Astrocyte of the cerebellum (primary cell): ENCODE measurements around the gene UBE2V1.

Source experiments
- DNase-seq: peaks from one replicate; pipeline ENCODE4 v3.0.0-alpha.2; 2011; ENCODE audit warnings: low read depth
- H3K4me3 ChIP-seq: 2 replicates; pipeline ENCODE4 v1.5.1; 2011; ENCODE audit warnings: mild to moderate bottlenecking, low read depth, low read length, moderate library complexity
- CTCF ChIP-seq: IDR thresholded peaks from 2 replicates; pipeline ENCODE4 v1.5.1; 2012; ENCODE audit warnings: low read length, low read depth, moderate library complexity, mild to moderate bottlenecking; ENCODE audit errors: missing control alignments
- in situ Hi-C: cut with HindIII; loops from 2 replicates; pipeline ENCODE4 v1.10.0; 2017; ENCODE audit warnings: low sequenced_read_pairs

Gene UBE2V1

DNA sequence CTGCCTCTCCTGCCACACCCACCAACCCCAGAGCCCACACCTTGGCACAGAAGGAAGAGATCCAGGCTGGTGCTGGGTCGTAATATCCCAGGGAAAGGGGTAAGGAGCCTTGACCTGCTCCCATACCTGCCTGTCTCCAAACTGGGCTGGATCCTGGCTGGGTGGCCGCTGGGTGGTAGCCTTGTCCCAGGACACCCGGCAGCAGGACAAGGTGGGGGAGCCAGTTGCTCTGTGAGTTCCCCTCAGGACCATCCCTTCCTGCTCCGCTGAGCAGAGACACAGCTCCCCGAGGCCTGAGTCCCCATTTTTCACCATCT, 58.8 kb downstream of the UBE2V1 start:
- no peak overlapping the region for H3K4me3 ChIP-seq
- in situ Hi-C loops: no loop called here
- no peak for DNase-seq
- TF ChIP-seq CTCF: no peak

DNA sequence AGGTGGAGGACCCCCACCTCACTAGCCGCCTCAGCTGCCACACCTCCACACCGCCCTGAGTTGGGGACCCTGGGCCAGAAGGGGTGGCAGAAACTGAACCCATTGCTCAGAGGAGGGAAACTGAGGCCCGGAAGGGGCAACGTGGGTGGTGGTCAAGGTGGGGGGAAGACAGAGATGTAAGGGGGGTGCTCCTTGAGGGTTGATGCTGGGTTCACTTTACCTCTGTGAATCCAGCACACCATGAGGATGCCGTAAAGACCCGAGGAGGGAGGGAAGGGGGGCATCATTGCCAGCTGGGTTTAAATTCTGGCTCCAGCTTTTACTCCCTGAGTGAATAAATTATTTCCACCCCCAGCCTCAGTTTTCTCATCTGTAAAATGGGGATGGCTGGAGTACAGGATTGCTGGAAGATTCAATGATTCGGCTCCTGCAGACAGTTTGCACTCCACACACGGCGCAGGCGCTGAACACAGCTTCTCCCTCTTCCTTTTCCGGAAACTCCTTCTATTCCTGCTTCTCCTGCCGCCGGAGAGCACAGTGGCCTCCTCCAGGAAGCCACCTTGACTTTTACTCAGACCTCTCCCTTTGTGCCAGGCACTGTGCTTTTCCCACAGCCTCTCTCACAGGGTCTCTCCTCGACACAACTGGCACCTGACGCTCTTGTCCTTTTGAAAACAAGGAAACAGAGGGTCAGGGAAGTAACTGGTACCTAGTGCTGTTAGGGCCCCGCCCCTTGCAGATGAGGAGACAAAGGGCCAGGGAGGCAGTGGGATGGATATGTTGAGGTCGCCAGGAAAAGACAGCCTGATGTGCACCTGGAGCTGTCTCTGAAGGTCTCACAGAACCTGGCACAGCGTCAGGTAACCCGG, 59.4 kb downstream of the UBE2V1 start:
- TF ChIP-seq CTCF: no peak
- DNase-seq: no peak
- H3K4me3 ChIP-seq: no peak overlapping the region
- in situ Hi-C loops: no loop called here

DNA sequence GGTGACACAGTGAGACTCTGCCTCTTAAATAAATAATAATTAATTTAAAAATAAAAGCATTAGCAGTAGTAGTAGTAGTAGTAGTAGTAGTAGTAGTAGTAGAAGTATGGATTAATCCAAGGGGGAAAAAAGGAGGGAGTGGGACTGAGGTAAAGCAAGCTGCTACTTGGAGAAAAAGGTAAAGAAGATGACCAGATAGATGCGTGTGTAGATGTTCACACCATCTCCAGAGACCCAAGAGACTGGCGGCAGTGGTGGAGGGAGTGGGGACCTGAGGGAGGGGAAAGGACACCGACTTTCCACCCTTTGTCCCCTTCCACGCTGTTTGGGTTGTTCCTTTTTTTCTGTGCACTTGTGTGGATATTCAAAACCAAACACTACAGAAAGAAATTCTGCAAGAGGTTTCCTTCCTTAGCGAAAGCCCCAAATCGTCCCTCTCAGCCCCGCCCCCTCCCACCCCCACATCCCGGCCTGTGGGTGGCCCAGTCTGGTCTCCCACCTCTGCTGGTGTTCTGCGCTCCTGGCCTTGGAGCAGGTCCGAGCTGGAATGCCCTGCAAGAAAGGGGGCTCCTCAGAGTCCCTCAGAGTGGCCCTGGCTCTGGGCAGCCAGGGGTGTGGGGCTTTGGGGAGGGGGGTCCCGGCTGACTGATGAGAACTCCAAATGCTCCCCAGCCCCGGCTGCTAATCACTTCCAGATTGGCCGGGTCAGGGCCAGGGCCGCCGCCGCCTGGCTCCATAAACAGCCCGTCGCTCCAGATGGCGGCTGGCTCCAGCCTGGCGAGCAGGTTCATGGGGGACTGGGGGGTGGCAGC, 60.2 kb downstream of the UBE2V1 start:
- no peak for TF ChIP-seq CTCF
- no peak overlapping the region for H3K4me3 ChIP-seq
- no peak for DNase-seq
- in situ Hi-C loops: no loop called here

GRCh38 chr20:50050660-50051308, 62.2 kb downstream of the UBE2V1 start:
- H3K4me3 ChIP-seq: no peak overlapping the region
- in situ Hi-C loops: no loop called here
- TF ChIP-seq CTCF: no peak
- DNase-seq: no peak

DNA sequence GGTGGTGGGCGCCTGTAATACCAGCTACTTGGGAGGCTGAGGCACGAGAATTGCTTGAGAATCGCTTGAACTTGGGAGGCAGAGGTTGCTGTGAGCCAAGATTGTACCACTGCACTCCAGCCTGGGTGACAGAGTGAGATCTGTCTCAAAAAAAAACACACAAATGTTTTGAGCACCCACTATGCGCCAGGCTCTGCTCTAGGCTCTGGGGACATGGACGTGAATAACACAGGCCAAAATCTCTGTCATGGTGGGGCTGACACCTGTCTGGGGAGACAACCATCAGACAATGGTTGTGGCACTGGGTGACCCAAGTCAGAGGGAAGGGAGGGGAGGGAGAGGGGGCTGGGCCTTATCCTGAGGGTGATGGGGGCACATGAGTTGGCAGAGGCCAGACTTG, 62.7 kb downstream of the UBE2V1 start:
- no peak for TF ChIP-seq CTCF
- no peak overlapping the region for H3K4me3 ChIP-seq
- in situ Hi-C loops: no loop called here
- DNase-seq: no peak

DNA sequence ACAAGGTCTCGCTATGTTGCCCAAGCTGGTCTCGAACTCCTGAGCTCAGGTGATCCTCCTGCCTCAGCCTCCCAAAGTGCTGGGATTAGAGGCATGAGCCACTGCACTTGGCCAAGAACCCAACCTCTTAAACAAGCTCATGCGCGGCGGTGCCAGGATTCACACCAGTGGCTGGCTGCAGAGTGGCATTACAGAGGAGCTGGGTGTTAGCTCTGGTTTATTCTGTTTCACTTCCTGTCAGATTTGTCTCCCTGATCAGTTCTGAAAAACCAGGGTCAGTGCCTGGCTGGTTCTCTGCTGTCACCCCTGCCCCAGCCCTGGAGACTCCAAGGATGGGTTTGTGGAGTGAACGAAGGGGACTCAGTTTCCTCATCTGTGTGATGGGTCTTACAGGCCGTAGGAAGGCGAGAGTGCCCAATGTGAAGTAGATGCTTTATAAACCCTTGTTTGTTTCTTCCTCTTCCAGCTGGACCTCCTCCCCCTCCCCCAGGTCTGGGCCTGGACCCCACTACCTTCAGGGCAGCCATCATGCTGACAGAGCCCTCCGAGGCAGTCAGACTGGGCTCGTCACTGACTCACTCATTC, 63.4 kb downstream of the UBE2V1 start:
- H3K4me3 ChIP-seq: no peak overlapping the region
- TF ChIP-seq CTCF: no peak
- in situ Hi-C loops: no loop called here
- no peak for DNase-seq
